NCI-H2171 treated with DMSO at 0.1 percent for 48 hours (cell line): ENCODE results near the gene GRM6.

Experiments used
- DNase-seq: peaks from one replicate; lab custom pipeline; 2025; lab: John Stamatoyannopoulos, UW

The GRM6 gene

GRCh38 chr5:178983728-178984127 is 11.4 kb downstream of the GRM6 start:
- no peak for DNase-seq

- no peak for DNase-seq
These were observed 12.2 kb downstream of the GRM6 start for GRCh38 chr5:178982941-178983340.

- no peak for DNase-seq
These were observed 13.7 kb downstream of the GRM6 start for GRCh38 chr5:178981381-178981780.

- DNase-seq: no peak
These were observed 29.6 kb downstream of the GRM6 start for GRCh38 chr5:178965465-178966055.

GRCh38 chr5:178941361-178941760 is 53.8 kb downstream of the GRM6 start:
- DNase-seq: no peak

GRCh38 chr5:178940569-178941360 is 54.4 kb downstream of the GRM6 start, which contains the start of gene ZNF454:
ZNF454 (plus strand) TSS chr5:178941198; CDS start chr5:178942792, 1,594 bp downstream.
- DNase-seq: peak; percentile 89

GRCh38 chr5:178931846-178932760 is 63.0 kb downstream of the GRM6 start:
- DNase-seq: no peak
